ENCODE measurements around the gene SPECC1.

Gene SPECC1

GRCh38 chr17:19992803-19993713, 16.1 kb upstream of the SPECC1 start:
- no peak overlapping the region for H3K4me3 Mint-ChIP-seq

GRCh38 chr17:19996086-19996485, 13.1 kb upstream of the SPECC1 start:
- DNase-seq = no peak
- Mint-ChIP-seq H3K4me3 (no peak overlapping the region), H3K4me1 (peaks cover 6% of the 10 kb centered on the region), H3K9me3 (no peaks in the 10 kb centered on the region), H3K27ac (no peak overlapping the region), H3K36me3 (ENCODE audit: low read depth) (no peaks in the 10 kb centered on the region), H3K27me3 (ENCODE audit: low read depth, poor library complexity) (peaks cover 14% of the 10 kb centered on the region)
- TF ChIP-seq CTCF (IDR thresholded peaks at IDR 0.05) = no peak

More at GRCh38 chr17:19992803-19993713, 16.1 kb upstream of the SPECC1 start:
- H3K36me3 Mint-ChIP-seq (ENCODE audit: low read depth) = no peaks in the 10 kb centered on the region
- H3K27me3 Mint-ChIP-seq (ENCODE audit: low read depth, poor library complexity) = peaks cover 21% of the 10 kb centered on the region
- H3K27ac Mint-ChIP-seq = no peak overlapping the region
- peak; percentile 83 for DNase-seq
- peaks cover 12% of the 10 kb centered on the region for H3K4me1 Mint-ChIP-seq
- TF ChIP-seq CTCF (IDR thresholded peaks at IDR 0.05) = peak; percentile 66
- no peaks in the 10 kb centered on the region for H3K9me3 Mint-ChIP-seq

- peaks cover 6% of the 10 kb centered on the region for H3K4me1 Mint-ChIP-seq
- no peaks in the 10 kb centered on the region for H3K9me3 Mint-ChIP-seq
- H3K36me3 Mint-ChIP-seq (ENCODE audit: low read depth) = no peaks in the 10 kb centered on the region
- DNase-seq = peak; percentile 35
- no peak overlapping the region for H3K27ac Mint-ChIP-seq
- H3K27me3 Mint-ChIP-seq (ENCODE audit: low read depth, poor library complexity) = peaks cover 10% of the 10 kb centered on the region
- no peak overlapping the region for H3K4me3 Mint-ChIP-seq
- no peak for TF ChIP-seq CTCF (IDR thresholded peaks at IDR 0.05)
Measured at GRCh38 chr17:19996502-19996901, 12.7 kb upstream of the SPECC1 start.

GRCh38 chr17:20008242-20009051, 712 bp upstream of the SPECC1 start:
- peaks cover 75% of the 10 kb centered on the region for H3K27me3 Mint-ChIP-seq (ENCODE audit: low read depth, poor library complexity)
- no peak overlapping the region for H3K27ac Mint-ChIP-seq
- H3K4me1 Mint-ChIP-seq = no peaks in the 10 kb centered on the region

GRCh38 chr17:20009052-20009301, 182 bp upstream of the SPECC1 start:
- H3K27me3 Mint-ChIP-seq (ENCODE audit: low read depth, poor library complexity) = peaks cover 80% of the 10 kb centered on the region
- no peak for DNase-seq
- H3K4me1 Mint-ChIP-seq = no peaks in the 10 kb centered on the region
- H3K4me3 Mint-ChIP-seq = peak overlapping the region; percentile 93
- no peak for TF ChIP-seq CTCF (IDR thresholded peaks at IDR 0.05)
- H3K36me3 Mint-ChIP-seq (ENCODE audit: low read depth) = no peaks in the 10 kb centered on the region
- H3K27ac Mint-ChIP-seq = no peak overlapping the region
- H3K9me3 Mint-ChIP-seq = peaks cover 7% of the 10 kb centered on the region

More at GRCh38 chr17:20008242-20009051, 712 bp upstream of the SPECC1 start:
- peak overlapping the region; percentile 93 for H3K4me3 Mint-ChIP-seq
- H3K9me3 Mint-ChIP-seq = peaks cover 3% of the 10 kb centered on the region
- no peak for TF ChIP-seq CTCF (IDR thresholded peaks at IDR 0.05)
- H3K36me3 Mint-ChIP-seq (ENCODE audit: low read depth) = no peaks in the 10 kb centered on the region
- peak; percentile 56 for DNase-seq

Data from nephron progenitor cell (in vitro differentiated cells).